Neural cell (in vitro differentiated cells): ENCODE data around the gene GABBR2.

Experiments used
- CTCF ChIP-seq: fragments of 450-650 bp; IDR thresholded peaks from 2 replicates; pipeline ENCODE4 v1.5.1; 2014; ENCODE audit warnings: antibody characterized with exemption, mild to moderate bottlenecking, moderate library complexity; ENCODE audit not compliant: poor library complexity, severe bottlenecking
- EP300 ChIP-seq: fragments of 450-650 bp; conservative IDR thresholded peaks from 2 replicates; pipeline ENCODE4 v1.6.1; 2014; ENCODE audit warnings: antibody characterized with exemption, mild to moderate bottlenecking, moderate library complexity; ENCODE audit not compliant: poor library complexity, severe bottlenecking
- POLR2AphosphoS5 ChIP-seq: IDR thresholded peaks from 2 replicates; pipeline ENCODE4 v1.6.1; 2012
- REST ChIP-seq: IDR thresholded peaks from 2 replicates; pipeline ENCODE4 v1.6.1; 2012; ENCODE audit warnings: borderline replicate concordance

GRCh38 chr9:98556511-98556910, 152.2 kb downstream of the GABBR2 start:
- TF ChIP-seq CTCF (no peak), REST (no peak), POLR2AphosphoS5 (no peak), EP300 (no peak)
